Fibroblast of upper back skin (primary cell): ENCODE results near the gene REM2.

Experiments used
- DNase-seq: peaks from one replicate; pipeline ENCODE4 v3.0.0-alpha.2; 2013

REM2 gene

DNA sequence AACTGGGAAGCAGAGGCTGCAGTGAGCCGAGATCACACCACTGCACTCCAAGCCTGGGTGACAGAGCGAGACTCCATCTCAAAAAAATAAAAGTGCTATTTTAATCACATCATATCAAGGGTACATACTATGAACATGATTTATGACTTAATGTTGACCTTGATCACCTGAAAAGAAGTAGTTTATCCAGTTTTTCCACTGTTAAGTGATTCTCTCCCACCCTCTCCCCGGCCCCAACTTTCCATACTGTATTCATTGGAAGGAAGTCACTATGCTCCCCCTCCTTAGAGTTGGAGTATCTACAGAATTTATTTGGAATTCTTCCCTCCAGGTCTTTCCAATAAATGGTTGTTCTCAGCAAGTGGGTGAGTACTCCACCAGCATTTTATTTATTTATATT lies 49.1 kb downstream of the REM2 start:
- no peak for DNase-seq

DNA sequence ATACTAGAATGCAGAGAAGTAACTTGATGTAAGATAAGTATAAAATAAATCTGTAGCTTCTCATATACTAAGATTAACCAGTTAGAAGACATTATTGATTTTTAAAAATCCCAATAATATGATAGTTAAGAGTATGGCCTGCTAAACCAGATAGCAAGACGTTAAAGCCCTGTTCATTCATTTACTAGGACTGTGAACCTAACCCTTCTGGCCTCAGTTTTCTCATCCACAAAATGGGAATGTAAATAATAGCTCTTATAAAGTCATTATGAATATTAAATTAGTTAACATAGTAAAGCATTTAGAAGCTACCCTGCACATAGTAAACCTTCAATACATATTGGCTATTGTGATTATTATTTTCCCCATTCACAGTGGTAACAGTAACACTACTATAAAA lies 52.1 kb downstream of the REM2 start:
- DNase-seq, result no peak
